ENCODE data around the gene C20orf202.

C20orf202 gene

DNA sequence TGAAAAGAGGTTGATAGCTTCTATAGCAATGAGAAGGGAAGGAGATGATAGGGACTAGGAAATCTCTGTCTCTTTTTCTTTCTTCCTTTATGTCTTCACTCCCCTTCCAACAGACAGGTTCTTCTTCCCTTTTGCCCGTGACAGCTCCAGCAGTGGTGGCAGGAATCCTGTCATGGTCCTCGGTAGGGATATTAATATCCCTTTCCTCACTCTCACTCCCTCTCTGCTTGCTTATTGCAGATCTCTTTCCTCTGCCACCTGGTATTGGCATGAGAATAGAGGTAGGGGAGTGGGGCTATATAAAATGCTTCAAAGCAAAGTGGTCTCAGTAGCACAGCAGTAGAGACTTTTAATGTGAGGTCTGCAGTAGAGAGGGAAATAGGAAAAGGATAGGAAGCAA, 42.3 kb downstream of the C20orf202 start:
- 0 out of 2 replicates have a peak, but pooled peaks cover 4% of the 10 kb centered on the region for H3K4me1 ChIP-seq (ENCODE audit: control insufficient read depth, insufficient read depth, low read length)
- no peak overlapping the region for H3K27ac ChIP-seq (ENCODE audit: extremely low read depth, low read depth, low read length)
- CTCF ChIA-PET = no interaction called here
- POLR2A ChIA-PET = no interaction called here
- TF ChIP-seq KLF1 (tag by site-specific recombination; IDR thresholded peaks at IDR 0.05) = no peak
- no peak for TF ChIP-seq ZNF19 (tag by site-specific recombination; IDR thresholded peaks at IDR 0.05; ENCODE audit: low read depth)
- TF ChIP-seq, protein P1, sequence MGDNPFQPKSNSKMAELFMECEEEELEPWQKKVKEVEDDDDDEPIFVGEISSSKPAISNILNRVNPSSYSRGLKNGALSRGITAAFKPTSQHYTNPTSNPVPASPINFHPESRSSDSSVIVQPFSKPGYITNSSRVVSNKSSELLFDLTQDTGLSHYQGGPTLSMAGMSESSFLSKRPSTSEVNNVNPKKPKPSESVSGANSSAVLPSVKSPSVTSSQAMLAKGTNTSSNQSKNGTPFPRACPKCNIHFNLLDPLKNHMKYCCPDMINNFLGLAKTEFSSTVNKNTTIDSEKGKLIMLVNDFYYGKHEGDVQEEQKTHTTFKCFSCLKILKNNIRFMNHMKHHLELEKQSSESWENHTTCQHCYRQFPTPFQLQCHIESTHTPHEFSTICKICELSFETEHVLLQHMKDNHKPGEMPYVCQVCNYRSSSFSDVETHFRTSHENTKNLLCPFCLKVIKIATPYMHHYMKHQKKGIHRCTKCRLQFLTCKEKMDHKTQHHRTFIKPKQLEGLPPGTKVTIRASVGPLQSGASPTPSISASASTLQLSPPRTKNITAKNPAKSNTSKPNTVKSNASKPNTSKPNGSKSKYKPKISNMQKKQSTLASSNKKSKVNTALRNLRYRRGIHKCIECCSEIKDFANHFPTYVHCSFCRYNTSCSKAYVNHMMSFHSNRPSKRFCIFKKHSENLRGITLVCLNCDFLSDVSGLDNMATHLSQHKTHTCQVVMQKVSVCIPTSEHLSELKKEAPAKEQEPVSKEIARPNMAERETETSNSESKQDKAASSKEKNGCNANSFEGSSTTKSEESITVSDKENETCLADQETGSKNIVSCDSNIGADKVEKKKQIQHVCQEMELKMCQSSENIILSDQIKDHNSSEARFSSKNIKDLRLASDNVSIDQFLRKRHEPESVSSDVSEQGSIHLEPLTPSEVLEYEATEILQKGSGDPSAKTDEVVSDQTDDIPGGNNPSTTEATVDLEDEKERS (tag by site-specific recombination; IDR thresholded peaks at IDR 0.05) = no peak
- TF ChIP-seq, protein P2, sequence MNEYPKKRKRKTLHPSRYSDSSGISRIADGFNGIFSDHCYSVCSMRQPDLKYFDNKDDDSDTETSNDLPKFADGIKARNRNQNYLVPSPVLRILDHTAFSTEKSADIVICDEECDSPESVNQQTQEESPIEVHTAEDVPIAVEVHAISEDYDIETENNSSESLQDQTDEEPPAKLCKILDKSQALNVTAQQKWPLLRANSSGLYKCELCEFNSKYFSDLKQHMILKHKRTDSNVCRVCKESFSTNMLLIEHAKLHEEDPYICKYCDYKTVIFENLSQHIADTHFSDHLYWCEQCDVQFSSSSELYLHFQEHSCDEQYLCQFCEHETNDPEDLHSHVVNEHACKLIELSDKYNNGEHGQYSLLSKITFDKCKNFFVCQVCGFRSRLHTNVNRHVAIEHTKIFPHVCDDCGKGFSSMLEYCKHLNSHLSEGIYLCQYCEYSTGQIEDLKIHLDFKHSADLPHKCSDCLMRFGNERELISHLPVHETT (tag by site-specific recombination; IDR thresholded peaks at IDR 0.05) = no peak
- no peak for TF ChIP-seq ZNF521 (tag by site-specific recombination; IDR thresholded peaks at IDR 0.05)
- TF ChIP-seq ZNF792 (tag by site-specific recombination; IDR thresholded peaks at IDR 0.05) = no peak
- no peak for TF ChIP-seq BCL11A (tag by site-specific recombination; IDR thresholded peaks at IDR 0.05; ENCODE audit: low read depth)
- no peak for TF ChIP-seq SP7 (tag by site-specific recombination; IDR thresholded peaks at IDR 0.05)
- TF ChIP-seq KLF16 (tag by site-specific recombination; IDR thresholded peaks at IDR 0.05) = no peak
- TF ChIP-seq, protein P3, sequence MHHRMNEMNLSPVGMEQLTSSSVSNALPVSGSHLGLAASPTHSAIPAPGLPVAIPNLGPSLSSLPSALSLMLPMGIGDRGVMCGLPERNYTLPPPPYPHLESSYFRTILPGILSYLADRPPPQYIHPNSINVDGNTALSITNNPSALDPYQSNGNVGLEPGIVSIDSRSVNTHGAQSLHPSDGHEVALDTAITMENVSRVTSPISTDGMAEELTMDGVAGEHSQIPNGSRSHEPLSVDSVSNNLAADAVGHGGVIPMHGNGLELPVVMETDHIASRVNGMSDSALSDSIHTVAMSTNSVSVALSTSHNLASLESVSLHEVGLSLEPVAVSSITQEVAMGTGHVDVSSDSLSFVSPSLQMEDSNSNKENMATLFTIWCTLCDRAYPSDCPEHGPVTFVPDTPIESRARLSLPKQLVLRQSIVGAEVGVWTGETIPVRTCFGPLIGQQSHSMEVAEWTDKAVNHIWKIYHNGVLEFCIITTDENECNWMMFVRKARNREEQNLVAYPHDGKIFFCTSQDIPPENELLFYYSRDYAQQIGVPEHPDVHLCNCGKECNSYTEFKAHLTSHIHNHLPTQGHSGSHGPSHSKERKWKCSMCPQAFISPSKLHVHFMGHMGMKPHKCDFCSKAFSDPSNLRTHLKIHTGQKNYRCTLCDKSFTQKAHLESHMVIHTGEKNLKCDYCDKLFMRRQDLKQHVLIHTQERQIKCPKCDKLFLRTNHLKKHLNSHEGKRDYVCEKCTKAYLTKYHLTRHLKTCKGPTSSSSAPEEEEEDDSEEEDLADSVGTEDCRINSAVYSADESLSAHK (tag by site-specific recombination; IDR thresholded peaks at IDR 0.05) = no peak
- TF ChIP-seq PRDM2 (tag by site-specific recombination; IDR thresholded peaks at IDR 0.05; ENCODE audit: borderline replicate concordance) = no peak
- TF ChIP-seq ZNF677 (tag by site-specific recombination; IDR thresholded peaks at IDR 0.05) = no peak
- TF ChIP-seq ZNF561 (tag by site-specific recombination; IDR thresholded peaks at IDR 0.05; ENCODE audit: borderline replicate concordance) = no peak
- TF ChIP-seq KLF10 (tag by site-specific recombination; IDR thresholded peaks at IDR 0.05) = no peak
- H3K4me3 ChIP-seq (ENCODE audit: low read depth, low read length) = no peak overlapping the region
- no peaks in the 10 kb centered on the region for H3K9me3 ChIP-seq (ENCODE audit: control insufficient read depth, insufficient read depth, low read depth, low read length)
- no peaks in the 10 kb centered on the region for H3K36me3 ChIP-seq (ENCODE audit: control insufficient read depth in 2 of 2, insufficient read depth in 1 of 2, low read length in 2 of 2)

All from HEK293 (cell line).